Omental fat pad (tissue), 4 donors: ENCODE results near the gene CCDC51. TPM values are rescaled to one million over a fixed set of nuclear protein-coding genes. Genes with fewer than 3 reads are reported as not detected.

ENCODE experiments used
- ATAC-seq: fragments of 150-250 bp; one replicate; pipeline ENCODE4 v1.9.1; 2016; ENCODE audit warnings: mild to moderate bottlenecking, moderate library complexity; ENCODE audit not compliant: low FRiP score
- DNase-seq: peaks from one replicate; pipeline ENCODE4 v3.0.0-alpha.2; 2019; ENCODE audit warnings: low spot score
- total RNA-seq, 4 donors: library from RNA; depleted of rRNA; stranded (reverse); fragments of >200 nt; gene quantifications; one replicate each; pipeline ENCODE4 v1.1.0, GENCODE V29; 2016
- TF ChIP-seq, protein P1 (sequence below), 3 donors: fragments of 450-650 bp; IDR thresholded peaks; one replicate each; pipeline ENCODE4 v1.5.1; 2016 to 2017; ENCODE audit warnings: antibody characterized with exemption in 3 of 3, mild to moderate bottlenecking in 3 of 3, moderate library complexity in 2 of 3

The CCDC51 gene
- total RNA-seq, 4 donors from 2014 or later = 11.6 to 15.1 (median 13.6) TPM

DNA sequence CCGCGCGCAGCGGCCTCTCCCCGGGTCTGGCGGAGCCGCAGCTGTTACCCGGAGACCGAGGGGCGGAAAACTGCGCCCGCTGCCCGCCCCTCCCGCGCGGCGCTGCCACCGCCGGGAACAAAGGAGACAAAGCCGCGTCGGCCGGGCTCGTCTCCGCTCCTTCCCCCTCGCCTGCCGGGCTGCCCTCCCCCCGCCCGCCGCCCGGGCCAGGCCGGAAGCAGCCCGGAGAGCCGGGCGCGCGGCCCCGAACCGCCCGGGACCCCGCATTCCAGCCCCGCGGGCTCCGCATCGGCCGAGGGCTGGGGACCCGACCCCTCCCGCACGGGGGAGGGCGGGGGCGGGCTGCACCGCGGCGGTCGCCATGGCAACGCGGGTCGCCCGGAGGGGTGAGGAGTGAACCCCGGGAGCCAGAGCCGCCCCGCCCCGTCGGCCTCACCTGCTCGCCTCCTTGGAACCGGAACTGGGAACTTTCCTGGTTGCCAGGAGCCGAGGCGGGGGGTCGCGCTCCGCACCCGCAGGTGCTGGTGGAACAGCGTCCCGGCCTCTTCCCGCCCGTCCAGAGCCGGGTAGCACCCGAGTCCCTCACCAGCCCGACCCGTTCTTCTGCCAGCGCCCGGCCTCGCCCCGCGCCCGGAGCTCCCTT lies 10.5 kb downstream of the CCDC51 start:
- TF ChIP-seq, protein P1, sequence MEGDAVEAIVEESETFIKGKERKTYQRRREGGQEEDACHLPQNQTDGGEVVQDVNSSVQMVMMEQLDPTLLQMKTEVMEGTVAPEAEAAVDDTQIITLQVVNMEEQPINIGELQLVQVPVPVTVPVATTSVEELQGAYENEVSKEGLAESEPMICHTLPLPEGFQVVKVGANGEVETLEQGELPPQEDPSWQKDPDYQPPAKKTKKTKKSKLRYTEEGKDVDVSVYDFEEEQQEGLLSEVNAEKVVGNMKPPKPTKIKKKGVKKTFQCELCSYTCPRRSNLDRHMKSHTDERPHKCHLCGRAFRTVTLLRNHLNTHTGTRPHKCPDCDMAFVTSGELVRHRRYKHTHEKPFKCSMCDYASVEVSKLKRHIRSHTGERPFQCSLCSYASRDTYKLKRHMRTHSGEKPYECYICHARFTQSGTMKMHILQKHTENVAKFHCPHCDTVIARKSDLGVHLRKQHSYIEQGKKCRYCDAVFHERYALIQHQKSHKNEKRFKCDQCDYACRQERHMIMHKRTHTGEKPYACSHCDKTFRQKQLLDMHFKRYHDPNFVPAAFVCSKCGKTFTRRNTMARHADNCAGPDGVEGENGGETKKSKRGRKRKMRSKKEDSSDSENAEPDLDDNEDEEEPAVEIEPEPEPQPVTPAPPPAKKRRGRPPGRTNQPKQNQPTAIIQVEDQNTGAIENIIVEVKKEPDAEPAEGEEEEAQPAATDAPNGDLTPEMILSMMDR (IDR thresholded peaks at IDR 0.05) = no peak
- peak; percentile 10 for ATAC-seq
- DNase-seq = no peak

DNA sequence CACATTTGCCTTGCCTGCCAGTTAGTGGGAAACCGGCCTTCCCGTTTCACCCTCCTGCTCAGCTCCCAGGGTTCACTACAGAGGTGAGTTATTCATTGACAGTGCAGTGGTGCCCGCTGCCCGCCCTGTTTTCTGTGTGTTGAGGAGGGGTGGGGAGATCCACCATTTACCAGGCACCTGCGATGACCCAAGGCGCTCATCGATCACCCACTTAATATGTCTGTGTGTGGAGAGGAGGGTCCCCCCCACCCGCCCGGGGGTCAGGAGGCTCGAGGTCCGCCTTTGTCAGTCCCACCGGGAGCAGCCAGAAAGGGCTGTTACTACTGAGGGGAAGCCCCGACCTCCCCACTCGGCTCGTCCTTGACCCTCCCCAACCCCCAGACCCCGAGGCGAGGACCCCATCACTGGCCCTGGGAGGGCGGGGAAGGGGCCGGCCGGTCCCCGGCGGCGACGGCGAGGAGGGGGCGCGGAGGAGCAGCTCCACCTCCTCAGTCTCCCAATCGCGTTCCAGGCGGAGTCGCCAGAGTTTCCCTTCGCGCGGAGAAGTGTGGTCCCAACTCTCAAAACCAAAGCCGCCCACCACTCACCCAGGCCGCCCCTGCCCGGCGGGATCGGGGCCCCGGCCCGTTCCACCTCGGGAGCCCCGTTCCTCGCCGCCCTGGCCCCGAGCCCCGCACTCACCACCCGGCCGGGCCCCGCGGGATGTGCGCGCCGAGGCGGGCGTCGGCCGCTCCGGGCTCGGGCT lies 11.2 kb downstream of the CCDC51 start:
- TF ChIP-seq, protein P1 (IDR thresholded peaks at IDR 0.05) = no peak
- ATAC-seq (no peak), DNase-seq (no peak)

DNA sequence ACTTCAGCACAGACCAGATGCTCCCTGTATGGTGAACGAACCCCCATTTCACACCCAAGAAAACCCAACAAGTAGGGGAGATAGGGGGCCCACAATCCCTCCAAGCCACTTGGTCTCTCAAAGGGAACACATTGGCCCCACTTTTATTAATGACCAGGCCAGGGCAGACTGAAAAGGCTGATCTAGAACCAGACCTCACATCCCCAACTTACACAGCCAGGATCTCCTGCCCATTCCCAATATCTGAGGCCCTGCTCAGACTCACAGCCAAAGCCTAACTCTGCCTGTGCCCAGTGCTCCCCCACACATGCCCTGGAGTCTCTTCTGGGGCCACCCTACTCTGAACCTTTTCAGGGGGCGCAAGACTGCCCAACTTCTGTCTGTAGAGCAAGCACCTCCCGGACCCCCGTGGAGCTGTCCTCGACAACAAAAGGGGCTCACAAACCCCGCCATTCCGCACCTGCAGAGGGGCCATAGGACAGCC lies 11.8 kb downstream of the CCDC51 start:
- DNase-seq (no peak), ATAC-seq (no peak)

DNA sequence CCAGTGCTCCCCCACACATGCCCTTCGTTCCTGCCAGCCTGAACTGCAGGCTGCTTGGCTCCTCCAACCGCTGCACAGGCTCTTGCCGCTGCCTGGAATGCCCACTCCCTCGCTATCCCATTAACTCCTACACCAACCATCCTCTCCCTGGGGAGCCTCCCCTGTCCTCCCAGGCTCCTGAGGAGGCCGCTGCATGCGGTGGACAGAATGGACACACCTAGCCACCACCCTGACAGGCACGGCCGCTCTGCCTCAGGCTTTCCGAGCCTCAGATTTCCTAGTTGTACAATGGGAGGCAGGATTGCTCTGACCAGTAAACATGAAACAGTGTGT lies 12.3 kb downstream of the CCDC51 start:
- no peak for ATAC-seq
- no peak for DNase-seq

More for the DNA sequence above, 11.8 kb downstream of the CCDC51 start:
- TF ChIP-seq, protein P1 (IDR thresholded peaks at IDR 0.05) = no peak

DNA sequence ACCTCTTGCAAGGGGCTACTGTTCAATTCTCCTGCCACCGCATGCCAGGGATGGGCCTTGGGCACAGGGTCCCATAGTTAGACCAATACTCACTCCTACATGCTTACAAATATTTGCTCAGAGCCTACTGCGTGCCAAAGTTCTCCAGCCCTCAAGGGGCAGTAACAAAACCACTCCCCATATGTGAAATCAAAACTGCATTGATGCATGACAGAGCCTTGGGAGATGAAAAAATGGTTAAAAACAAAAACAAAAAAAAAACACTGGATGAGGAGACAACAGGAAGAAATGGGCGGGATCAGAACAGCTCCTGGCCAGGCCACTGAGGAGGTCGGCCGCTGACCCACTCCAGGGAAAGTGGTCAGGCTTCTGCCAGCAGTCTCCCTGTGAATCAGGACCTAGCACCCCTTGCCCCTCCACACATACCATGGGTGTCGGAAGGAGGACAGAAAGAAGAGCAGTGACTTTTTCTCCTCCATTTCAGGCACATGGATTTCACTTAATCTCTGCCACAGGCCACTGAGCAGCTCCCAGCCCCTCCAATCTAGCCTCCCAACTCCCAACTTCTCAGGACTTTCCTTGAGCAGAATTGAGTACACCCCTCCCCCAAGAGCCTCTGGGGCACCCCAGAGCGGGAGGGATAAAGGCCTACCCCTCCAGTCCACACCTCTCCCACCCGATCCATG lies 12.8 kb downstream of the CCDC51 start:
- ATAC-seq = no peak
- no peak for DNase-seq
- TF ChIP-seq, protein P1 (IDR thresholded peaks at IDR 0.05) = no peak

More for the DNA sequence above, 12.3 kb downstream of the CCDC51 start:
- TF ChIP-seq, protein P1 (IDR thresholded peaks at IDR 0.05) = no peak

DNA sequence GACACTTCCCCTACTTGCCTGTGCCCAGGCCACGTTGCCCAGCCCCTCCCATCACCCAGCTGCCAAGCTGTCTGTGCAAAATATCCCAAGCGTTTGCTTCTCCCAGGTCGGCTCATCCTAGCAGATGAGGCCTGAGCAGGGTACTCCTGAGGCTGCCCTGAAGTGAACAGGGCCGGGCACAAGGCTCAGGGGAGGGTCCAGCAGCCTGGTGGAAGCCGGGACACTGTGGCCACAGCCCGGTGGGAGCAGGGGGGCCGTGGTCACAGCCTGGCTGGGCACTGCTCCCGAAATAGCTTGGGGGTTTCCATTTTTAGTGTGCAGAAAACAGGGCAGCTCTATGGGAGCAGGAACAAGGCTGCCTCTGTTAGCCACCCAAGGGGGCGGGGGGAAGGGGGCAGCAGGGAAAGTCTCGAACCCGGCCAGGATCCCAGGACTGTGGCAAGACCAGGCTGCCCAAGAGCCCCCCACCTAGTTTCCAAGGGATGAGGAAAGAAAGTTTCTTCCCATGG lies 13.5 kb downstream of the CCDC51 start:
- TF ChIP-seq, protein P1 (IDR thresholded peaks at IDR 0.05) = no peak
- no peak for ATAC-seq
- no peak for DNase-seq
